GM18511 (cell line): ENCODE data around the gene SELENBP1.
"Not testable (repeated sequence)": the region's sequence is repeated elsewhere in the genome, so short reads cannot be mapped to it uniquely, and the experiment has no call there.

Source experiments
- ATAC-seq: cut with Tn5 transposase; IDR thresholded peaks from one replicate; pipeline ENCODE4 v1.9.1; 2021; ENCODE audit warnings: mild to moderate bottlenecking, moderate library complexity; ENCODE audit not compliant: unreplicated experiment

The SELENBP1 gene

DNA sequence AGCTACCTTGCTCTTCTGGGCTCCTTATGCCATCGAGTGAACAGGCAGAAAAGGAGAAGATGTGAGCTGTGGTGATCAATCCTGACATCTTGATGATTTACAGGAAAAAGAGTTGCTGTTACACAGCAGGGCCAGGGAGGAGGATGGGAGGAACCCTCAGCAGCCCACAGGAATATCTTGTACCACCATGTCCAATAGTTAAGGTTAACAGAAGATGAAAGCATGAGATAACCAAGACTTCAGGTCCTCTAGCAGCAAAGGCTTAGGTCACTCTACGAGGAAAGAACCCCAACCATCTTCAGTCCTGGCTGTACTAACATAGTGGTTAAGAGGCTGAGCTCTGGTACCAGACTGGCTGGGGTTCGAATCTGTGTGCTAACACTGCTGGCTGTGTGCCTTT lies 12.1 kb upstream of the SELENBP1 start:
- no peak for ATAC-seq

DNA sequence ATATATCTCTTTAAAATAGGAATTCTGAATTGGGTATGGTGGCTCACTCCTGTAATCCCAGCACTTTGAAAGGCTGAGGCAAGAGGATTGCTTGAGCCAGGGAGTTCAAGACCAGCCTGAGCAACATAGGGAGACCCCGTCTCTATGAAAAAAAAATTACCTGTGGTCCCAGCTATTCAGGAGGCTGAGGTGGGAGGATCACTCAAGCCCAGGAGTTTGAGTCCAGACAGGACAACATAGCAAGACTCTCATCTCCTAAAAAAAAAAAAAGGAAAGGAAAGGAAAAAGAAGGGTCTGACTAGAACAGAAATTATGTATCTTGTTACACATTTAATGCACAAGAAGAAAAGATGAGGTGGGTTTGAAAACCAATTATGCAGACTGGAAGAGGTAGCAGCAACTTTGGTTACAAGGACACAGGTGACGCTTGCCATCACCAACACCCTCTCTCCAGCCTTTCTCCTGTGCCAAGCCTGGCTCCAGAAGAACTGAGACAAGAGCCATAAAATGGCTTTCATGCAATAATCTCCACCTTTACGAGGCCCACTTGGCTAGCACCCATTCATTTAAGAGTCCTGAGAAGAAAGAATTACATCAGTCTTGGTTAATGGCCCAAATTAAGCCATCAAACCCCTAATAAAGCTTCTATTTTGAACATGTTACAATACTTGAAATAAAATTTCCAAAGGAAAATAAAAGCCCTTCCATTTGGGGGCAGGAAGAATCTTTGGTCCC lies 4.8 kb upstream of the SELENBP1 start:
- no peak for ATAC-seq

DNA sequence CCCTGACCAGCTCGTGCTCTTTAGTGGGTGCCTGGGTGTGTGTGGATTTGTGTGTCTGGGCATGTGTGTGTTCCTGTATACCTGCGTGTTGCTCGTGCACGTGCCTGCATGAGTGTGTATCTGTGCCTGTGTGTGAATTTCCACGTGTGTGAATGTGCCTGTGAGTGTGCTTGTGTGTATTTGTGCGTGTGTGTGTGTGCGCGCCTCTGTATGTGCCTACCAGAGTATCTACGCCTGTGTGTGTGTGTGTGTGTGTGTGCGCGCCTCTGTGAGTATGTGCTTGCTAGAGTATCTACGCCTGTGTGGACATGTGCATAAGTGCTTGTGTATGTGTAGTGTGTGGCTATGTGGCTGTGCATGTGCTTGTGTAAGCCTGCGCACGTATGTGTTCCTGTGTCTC lies 691 bp upstream of the SELENBP1 start:
- no peak for ATAC-seq

DNA sequence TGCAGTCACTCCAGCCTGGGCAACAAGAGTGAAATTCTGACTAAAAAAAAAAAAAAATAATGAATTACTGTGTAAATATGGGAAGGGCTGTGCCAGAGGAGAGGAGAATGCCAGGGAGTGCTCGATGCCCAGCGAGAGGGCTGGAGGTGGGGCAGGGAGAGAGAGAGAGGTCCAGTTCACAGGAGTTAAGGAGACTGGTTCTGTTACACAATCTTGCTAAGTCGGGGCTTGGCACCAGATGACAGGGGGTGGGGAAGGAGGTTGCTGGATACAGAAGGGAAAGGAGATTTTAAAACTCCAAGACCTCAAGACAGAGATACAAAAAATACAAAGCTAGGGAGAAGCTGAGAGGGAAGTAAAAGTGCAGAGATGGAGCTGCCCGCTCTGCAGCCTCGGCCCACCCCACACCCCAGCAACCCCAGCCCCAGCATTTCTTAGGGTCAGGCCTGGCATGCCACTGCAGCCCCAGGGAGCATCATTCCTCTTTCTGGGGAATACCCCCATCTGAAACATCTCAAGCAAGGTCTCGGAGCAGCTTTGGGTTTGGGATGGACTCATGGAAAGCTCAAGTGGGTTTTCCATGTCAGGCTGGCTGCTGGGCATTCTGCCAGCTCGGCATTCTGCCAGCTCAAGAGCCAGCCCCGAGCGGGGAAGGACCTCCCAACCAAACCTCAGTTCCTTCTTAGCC lies 991 bp downstream of the SELENBP1 start:
- no peak for ATAC-seq

DNA sequence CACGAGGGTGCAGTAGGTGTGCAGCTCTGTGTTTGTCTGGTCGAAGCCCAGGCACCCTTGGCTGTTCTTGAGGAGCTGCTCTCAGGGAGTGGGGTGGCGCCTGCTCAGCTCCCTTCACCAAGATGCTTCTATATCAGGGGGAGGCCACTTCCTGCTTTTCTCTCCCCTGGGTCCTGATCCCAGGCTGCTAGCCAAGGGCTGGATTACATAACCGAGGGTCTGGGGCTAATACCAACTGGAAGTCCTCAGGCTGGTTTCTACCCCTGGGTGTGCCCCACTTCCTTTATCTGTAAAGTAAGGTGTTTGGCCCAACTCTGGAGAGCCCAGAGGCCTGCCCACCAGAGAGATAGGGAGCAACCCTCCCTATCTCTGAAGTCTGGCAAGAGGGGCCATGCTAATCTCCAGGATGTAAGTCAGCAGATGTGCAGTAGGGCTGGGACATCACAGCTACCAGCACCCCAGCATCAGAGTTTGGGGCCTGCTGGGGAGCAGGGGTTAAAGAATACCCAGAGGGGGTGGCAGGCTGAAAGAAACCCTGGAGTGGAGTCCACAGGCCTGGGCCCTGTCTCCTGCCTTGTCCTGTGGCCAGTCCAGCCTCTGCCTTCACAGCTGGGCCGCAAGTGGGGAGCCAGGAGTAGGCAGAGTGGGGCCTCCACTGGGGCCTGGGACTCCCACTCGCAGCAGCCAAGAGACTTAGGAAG lies 2.1 kb downstream of the SELENBP1 start:
- ATAC-seq: no peak

DNA sequence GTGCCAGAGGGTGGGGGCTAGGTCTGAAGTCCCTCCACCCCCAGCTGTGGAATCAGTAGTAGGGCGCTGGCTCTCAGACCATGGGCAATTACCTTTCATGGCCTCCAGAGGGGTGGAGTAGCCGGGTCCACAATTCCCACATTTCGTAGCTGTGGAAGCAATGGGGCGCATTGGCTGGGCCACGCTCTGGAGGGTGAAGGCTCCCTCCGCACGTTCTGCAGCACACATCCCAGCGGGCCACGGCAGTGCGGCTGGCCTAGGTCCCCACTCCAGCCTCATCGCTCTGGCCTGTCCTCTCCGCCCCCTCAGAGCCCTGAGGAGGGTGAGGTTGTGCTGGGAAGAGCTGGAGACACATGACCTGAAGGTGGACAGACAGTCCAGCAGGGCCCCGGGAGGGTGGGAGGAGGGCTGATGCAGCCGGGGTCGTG lies 2.9 kb downstream of the SELENBP1 start:
- ATAC-seq: no peak

DNA sequence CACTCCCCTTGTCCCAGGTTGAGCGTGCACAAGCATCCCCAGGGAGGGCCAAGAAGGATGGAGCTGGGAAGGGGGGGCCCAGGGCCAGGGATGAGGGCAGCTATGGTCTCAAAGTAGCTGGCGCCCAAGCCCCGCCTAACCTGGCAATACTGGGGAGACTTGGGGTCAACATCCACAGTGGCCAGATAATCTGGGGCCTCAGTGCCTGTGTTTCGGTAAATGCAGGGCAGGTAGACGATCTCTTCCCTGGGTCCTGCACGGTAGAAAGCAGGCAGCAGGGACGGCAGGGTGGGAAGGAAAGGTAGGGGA lies 3.2 kb downstream of the SELENBP1 start:
- no peak for ATAC-seq

GRCh38 chr1:151368393-151369301 lies 3.9 kb downstream of the SELENBP1 start:
- no peak for ATAC-seq

- no peak for ATAC-seq
Observed at GRCh38 chr1:151367658-151368392, 4.7 kb downstream of the SELENBP1 start.

DNA sequence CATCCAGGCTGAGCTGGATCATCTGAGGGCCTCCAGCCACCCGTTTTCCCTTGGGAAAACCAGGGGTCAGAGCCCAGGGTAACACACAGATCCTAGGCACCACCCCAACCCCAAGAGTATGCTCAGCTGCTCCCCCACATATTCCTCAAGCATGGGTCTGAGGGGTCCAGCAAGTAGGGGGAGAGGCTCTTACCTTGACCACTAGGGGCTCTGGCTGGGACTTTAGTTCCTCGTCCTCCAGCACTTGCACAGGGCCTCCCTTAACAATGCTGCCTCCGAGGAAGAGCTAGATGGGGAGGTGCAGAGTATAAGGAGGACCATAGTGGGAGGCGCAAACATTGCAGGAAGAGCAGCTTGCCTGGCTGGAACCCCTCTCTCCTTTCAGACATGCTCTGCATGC lies 7.5 kb downstream of the SELENBP1 start:
- ATAC-seq: no peak

DNA sequence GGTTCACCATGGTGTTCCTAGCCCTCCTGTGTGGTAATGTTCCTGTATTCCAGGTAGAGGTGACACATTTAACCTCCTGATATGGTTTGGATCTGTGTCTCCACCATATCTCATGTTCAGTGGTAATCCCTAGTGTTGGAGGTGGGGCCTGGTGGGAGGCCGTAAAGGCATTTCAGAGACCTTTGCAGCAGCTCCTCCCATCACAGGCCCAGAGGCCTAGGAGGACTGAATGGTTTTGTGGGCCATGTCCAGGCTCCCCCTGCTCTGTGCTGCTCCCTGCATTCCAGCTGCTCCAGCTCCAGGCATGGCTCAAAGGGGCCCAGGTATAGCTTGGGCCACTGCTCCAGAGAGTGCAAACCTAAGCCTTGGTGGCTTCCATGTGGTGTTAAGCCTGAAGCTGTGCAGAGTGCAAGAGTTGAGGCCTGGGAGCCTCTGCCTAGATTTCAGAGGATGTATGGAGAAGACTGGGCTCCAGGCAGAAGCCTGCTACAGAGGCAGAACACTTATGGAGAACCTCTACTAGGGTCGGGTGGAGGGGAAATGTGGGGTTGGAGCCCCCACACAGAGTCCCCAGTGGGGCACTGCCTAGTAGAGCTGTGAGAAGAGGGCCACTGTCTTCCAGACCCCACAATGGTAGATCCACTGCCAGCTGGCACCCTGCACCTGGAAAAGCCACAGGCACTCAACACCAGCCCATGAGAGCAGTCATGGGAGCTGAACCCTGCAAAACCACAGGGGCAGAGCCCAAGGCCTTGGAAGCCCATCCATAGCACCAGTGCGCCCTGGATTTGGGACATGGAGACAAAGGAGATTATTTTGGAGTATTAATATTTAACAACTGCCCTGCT lies 10.0 kb downstream of the SELENBP1 start:
- no peak for ATAC-seq

- no peak for ATAC-seq
Observed at GRCh38 chr1:151361883-151362282, 10.6 kb downstream of the SELENBP1 start.

- ATAC-seq: no peak
Observed at GRCh38 chr1:151356696-151357095, 15.8 kb downstream of the SELENBP1 start.

DNA sequence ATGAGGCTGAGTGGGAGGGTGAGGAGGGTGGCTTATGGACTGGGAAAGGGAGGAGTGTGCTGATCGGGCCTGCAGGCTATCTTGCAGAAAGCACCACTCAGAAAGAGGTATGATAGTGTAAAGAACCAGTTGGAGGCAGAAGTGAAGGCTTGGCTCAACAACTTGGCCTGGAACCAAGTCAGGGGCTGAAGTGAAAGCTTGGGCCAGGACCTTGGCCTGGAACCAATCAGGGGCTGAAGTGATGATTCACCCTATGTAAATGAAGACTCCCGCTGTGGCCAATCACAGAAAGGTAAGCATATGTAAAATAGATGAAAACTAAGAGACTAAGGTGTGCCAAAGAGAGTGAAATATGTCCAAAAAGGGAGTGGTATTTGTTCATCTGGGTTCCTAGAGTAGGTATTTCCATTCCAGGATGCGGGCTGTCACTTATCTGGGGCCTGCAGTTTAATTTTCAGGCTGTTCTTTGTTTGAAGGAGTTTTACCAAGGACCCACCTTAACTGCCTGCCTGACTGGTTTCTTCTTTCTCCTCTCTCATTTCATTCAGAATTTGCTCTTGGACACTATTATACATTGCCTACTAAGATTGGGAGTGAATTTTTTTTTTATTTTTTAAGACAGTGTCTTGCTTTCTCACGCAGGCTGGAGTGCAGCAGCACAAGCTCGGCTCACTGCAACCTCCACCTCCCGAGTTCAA lies 20.3 kb downstream of the SELENBP1 start:
- no peak for ATAC-seq

- not testable (repeated sequence) for ATAC-seq
Observed at GRCh38 chr1:151350323-151350722, 22.2 kb downstream of the SELENBP1 start.

DNA sequence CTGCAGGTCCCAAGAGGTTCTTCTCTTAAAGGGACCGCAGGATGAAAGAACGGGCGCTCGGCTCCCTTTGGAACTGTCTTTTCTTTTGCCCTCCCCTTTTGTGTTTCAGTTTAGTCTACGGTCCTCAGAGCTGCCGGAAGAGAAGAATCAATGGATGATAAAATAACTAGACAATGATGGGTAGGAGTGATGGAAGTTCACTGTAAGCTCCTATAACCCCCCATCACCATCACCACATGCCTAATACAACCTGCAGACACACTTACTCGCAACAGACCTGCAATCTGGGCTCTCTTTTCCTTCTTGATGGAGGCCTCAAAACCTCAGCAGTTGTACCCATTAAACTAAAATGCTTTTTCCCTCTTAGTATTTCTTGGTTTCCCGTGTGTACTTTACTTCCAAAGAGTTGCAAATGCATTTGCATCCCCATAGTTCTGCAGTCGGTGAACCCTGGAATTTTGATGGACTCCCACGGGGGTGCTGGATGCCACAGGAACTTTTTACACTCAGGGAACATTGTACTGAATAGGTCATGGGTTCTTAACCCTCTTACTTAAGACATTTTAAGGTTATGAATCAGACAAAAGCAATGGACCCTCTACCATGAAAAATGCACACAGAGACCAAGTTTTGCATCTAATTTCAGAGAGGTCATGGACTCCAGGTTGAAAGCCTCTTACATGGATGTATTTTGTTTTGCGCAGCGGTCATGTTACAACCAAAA lies 24.8 kb downstream of the SELENBP1 start:
- ATAC-seq: no peak

GRCh38 chr1:151346769-151347522 lies 25.6 kb downstream of the SELENBP1 start, which contains the start of gene RFX5:
Gene RFX5, minus strand, starts transcription at chr1:151347252. Its CDS starts 932 bp downstream, at chr1:151346320.
- peak; percentile 95 for ATAC-seq
